Esophagus muscularis mucosa (tissue), 3 donors: ENCODE results near the gene STAT6.

Experiments
- POLR2A ChIP-seq: fragments of 450-650 bp; IDR thresholded peaks from one replicate; pipeline ENCODE4 v1.6.1; 2017; ENCODE audit warnings: antibody characterized with exemption, moderate library complexity, mild to moderate bottlenecking, low read depth
- TF ChIP-seq, protein P1 (sequence below), 3 experiments: fragments of 200-600 bp in 2 of 3; fragments of 450-650 bp in 1 of 3; sonication (generic) in 2 of 3; IDR thresholded peaks; one replicate each; pipeline ENCODE4 v1.5.1; 2017 to 2019; ENCODE audit warnings: antibody characterized with exemption in 3 of 3, mild to moderate bottlenecking in 2 of 3, moderate library complexity in 1 of 3

- TF ChIP-seq, protein P1, sequence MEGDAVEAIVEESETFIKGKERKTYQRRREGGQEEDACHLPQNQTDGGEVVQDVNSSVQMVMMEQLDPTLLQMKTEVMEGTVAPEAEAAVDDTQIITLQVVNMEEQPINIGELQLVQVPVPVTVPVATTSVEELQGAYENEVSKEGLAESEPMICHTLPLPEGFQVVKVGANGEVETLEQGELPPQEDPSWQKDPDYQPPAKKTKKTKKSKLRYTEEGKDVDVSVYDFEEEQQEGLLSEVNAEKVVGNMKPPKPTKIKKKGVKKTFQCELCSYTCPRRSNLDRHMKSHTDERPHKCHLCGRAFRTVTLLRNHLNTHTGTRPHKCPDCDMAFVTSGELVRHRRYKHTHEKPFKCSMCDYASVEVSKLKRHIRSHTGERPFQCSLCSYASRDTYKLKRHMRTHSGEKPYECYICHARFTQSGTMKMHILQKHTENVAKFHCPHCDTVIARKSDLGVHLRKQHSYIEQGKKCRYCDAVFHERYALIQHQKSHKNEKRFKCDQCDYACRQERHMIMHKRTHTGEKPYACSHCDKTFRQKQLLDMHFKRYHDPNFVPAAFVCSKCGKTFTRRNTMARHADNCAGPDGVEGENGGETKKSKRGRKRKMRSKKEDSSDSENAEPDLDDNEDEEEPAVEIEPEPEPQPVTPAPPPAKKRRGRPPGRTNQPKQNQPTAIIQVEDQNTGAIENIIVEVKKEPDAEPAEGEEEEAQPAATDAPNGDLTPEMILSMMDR (IDR thresholded peaks at IDR 0.05) = no peak
- no peak for TF ChIP-seq POLR2A
These were observed 23.8 kb upstream of the STAT6 start for GRCh38 chr12:57134949-57135348.
